K562 (cell line): ENCODE data around the gene HSF5. TPM values are rescaled to one million over a fixed set of nuclear protein-coding genes. Genes with fewer than 3 reads are reported as not detected.

Source experiments
- ATAC-seq: fragments of 200-7000 bp; cut with Tn5 transposase; 3 replicates; pipeline ENCODE4 v1.9.1; 2020; ENCODE audit warnings: moderate library complexity
- Bru-seq: library from RNA; stranded (reverse); fragments of 400-500 nt; gene quantifications from one replicate; lab custom pipeline; 2021; lab: Mats Ljungman, UMichigan
- BruChase-seq, 2 experiments: library from RNA; stranded (reverse); fragments of 400-500 nt; gene quantifications; one replicate each; lab custom pipeline; 2021; lab: Mats Ljungman, UMichigan
- BruUV-seq: library from RNA; stranded (reverse); fragments of 400-500 nt; replicated peaks from 2 replicates; lab custom pipeline; 2021; lab: Mats Ljungman, UMichigan
- CTCF ChIA-PET: fragments of 300-600 bp; formaldehyde crosslinking; extraction: SDS; loops from one replicate; lab custom pipeline; 2021; ENCODE audit warnings: low intra/inter-chr PET ratio; lab: Yijun Ruan, JAX
- POLR2A ChIA-PET: fragments of 300-600, 350-650 bp; sonication (Branson Sonifier 250); formaldehyde crosslinking; extraction: SDS; loops from one replicate; lab custom pipeline; 2021; ENCODE audit warnings: antibody characterized with exemption, inconsistent platforms; lab: Yijun Ruan, JAX
- DNase-seq, 4 experiments: peaks; one replicate each; pipeline versions ENCODE4 v3.0.0 to v3.0.0-alpha.2; 2011 to 2018; ENCODE audit warnings: low spot score in 3 of 4, mixed read lengths in 3 of 4; ENCODE audit errors: extremely low read depth in 1 of 4
- FAIRE-seq: peaks from 2 replicates; lab custom pipeline; 2011; peaks lifted over from hg19 to GRCh38; lab: Jason Lieb, UNC
- H2AFZ ChIP-seq: 2 replicates; pipeline ENCODE4 v1.6.0; 2011; ENCODE audit warnings: low read depth, low read length, control low read depth, inconsistent platforms
- H3K27ac ChIP-seq: fragments of 200-600 bp; 3 replicates; pipeline ENCODE4 v1.8.0; 2011; ENCODE audit warnings: low read depth, mild to moderate bottlenecking, control low read depth, inconsistent platforms, low read length, moderate library complexity, mixed read lengths; ENCODE audit errors: extremely low read depth
- H3K27me3 ChIP-seq, 2 experiments: fragments of 300-600 bp in 1 of 2; 2 replicates in 1 of 2; 3 replicates in 1 of 2; pipeline versions ENCODE4 v1.6.0 to v1.8.0; 2011; ENCODE audit warnings: inconsistent platforms in 2 of 2, low read length in 2 of 2, mild to moderate bottlenecking in 1 of 2, mixed read lengths in 1 of 2, moderate library complexity in 1 of 2; ENCODE audit not compliant: control insufficient read depth in 2 of 2, insufficient read depth in 2 of 2
- H3K36me3 ChIP-seq: fragments of 300-600 bp; 3 replicates; pipeline ENCODE4 v1.8.0; 2011; ENCODE audit warnings: mild to moderate bottlenecking, low read length, inconsistent platforms; ENCODE audit not compliant: control insufficient read depth, insufficient read depth
- H3K4me1 ChIP-seq, 2 experiments: fragments of 200-600 bp in 1 of 2; replicated peaks in 1 of 2; 2 replicates in 1 of 2; 3 replicates in 1 of 2; pipeline versions ENCODE4 v1.5.1 to v1.8.0; 2011; ENCODE audit warnings: inconsistent platforms in 2 of 2, low read length in 2 of 2, mild to moderate bottlenecking in 1 of 2, mixed read lengths in 1 of 2, moderate library complexity in 1 of 2; ENCODE audit not compliant: control insufficient read depth in 2 of 2, insufficient read depth in 2 of 2
- H3K4me2 ChIP-seq: 2 replicates; pipeline ENCODE4 v1.6.1; 2011; ENCODE audit warnings: low read length, control low read depth, inconsistent platforms, mixed read lengths; ENCODE audit not compliant: insufficient read depth
- H3K4me3 ChIP-seq: fragments of 200-600 bp; sonication (generic), shearing (Covaris generic); 2 replicates; pipeline ENCODE4 v1.5.1; 2016; ENCODE audit warnings: control low read depth, inconsistent platforms
- H3K79me2 ChIP-seq: fragments of 200-600 bp; 3 replicates; pipeline ENCODE4 v1.8.0; 2011; ENCODE audit warnings: low read length, inconsistent platforms; ENCODE audit not compliant: control insufficient read depth, insufficient read depth
- H3K9ac ChIP-seq, 2 experiments: 2 replicates each; pipeline versions ENCODE4 v1.6.0 to v1.6.1; 2011; ENCODE audit warnings: low read depth in 2 of 2, low read length in 2 of 2, control low read depth in 1 of 2, inconsistent platforms in 1 of 2, mild to moderate bottlenecking in 1 of 2, mixed read lengths in 1 of 2; ENCODE audit not compliant: insufficient read depth in 1 of 2
- H3K9me1 ChIP-seq: one replicate; pipeline ENCODE4 v1.6.0; 2011; ENCODE audit warnings: inconsistent platforms, mild to moderate bottlenecking, low read length, moderate library complexity; ENCODE audit not compliant: control insufficient read depth, insufficient read depth
- H3K9me3 ChIP-seq: replicated peaks from 2 replicates; pipeline ENCODE4 v1.5.1; 2011; ENCODE audit warnings: low read depth, low read length, inconsistent platforms; ENCODE audit not compliant: control insufficient read depth, insufficient read depth
- H4K20me1 ChIP-seq: replicated peaks from 2 replicates; pipeline ENCODE4 v1.6.1; 2011; ENCODE audit warnings: low read length, inconsistent platforms, mixed read lengths; ENCODE audit not compliant: control insufficient read depth, insufficient read depth
- HNRNPL ChIP-seq: fragments of 200-400 bp; formaldehyde crosslinking; IDR thresholded peaks from 2 replicates; pipeline ENCODE4 v1.6.1; 2017; ENCODE audit warnings: low read depth, mild to moderate bottlenecking, low read length
- NFXL1 ChIP-seq: fragments of 450-650 bp; formaldehyde crosslinking; IDR thresholded peaks from 2 replicates; pipeline ENCODE4 v1.4.0; 2021; ENCODE audit warnings: mild to moderate bottlenecking
- TCF3 ChIP-seq: sonication (generic); formaldehyde crosslinking; IDR thresholded peaks from 2 replicates; pipeline ENCODE4 v1.4.0; 2020; ENCODE audit warnings: mild to moderate bottlenecking, missing genetic modification reagents
- WGBS: fragments of 100-300 bp; shearing (Covaris generic); methylation state at CpG from one replicate; pipeline ENCODE4 v1.1.6; 2016; ENCODE audit warnings: low coverage, mixed read lengths; ENCODE audit not compliant: insufficient coverage; ENCODE audit errors: missing lambda C conversion rate; 5-methylcytosine and 5-hydroxymethylcytosine counted together
- in situ Hi-C: fragments of 300-500 bp; cut with MboI; formaldehyde crosslinking; loops from 4 replicates; pipeline ENCODE4 v1.15.0; 2018; ENCODE audit warnings: inconsistent platforms, mixed read lengths
- intact Hi-C: fragments of 100-400 bp; cut with micrococcal nuclease; formaldehyde crosslinking; loops from 2 replicates; pipeline ENCODE4 v1.14.2; 2022
- long read RNA-seq, 3 experiments: library from polyadenylated mRNA in 2 of 3; library from RNA in 1 of 3; unstranded in 2 of 3; stranded (forward) in 1 of 3; transcript quantifications; one replicate each; pipeline ENCODE4 v2.0.0, GENCODE V29; 2019 to 2022
- polyA minus RNA-seq, 3 experiments: library from RNA; depleted of rRNA, polyadenylated mRNA; stranded (reverse); fragments of >200 nt; gene quantifications; 2 replicates each; pipeline ENCODE4 v1.2.3, GENCODE V29; 2011
- polyA plus RNA-seq, 8 experiments: library from polyadenylated mRNA; depleted of rRNA in 4 of 8; stranded (reverse) in 5 of 8; unstranded in 3 of 8; fragments of >200 nt; fragmentation: Nextera tagmentation in 2 of 8; fragmentation: Illumina TruSeq in 1 of 8; extraction: Ambion mirVana in 2 of 8; extraction: Trizol in 1 of 8; gene quantifications; 2 replicates each; pipeline versions ENCODE4 v1.2.1 to v1.2.3, GENCODE V29; 2011 to 2014; ENCODE audit warnings: inconsistent platforms in 1 of 8, missing spikeins in 1 of 8
- total RNA-seq, 7 experiments: library from RNA; depleted of rRNA in 6 of 7; stranded (reverse); fragments of >200 nt in 6 of 7; fragmentation: Illumina TruSeq in 2 of 7; extraction: Trizol in 2 of 7; gene quantifications; 2 replicates each; pipeline versions ENCODE4 v1.2.1 to v1.2.3, GENCODE V29; 2011 to 2021; ENCODE audit warnings: low replicate concordance in 1 of 7
- TF ChIP-seq, protein P1 (sequence below), 2 experiments: fragments of 450-650 bp; conservative IDR thresholded peaks; 2 replicates each; pipeline ENCODE4 v1.6.1; 2017; ENCODE audit warnings: mild to moderate bottlenecking in 2 of 2, moderate library complexity in 2 of 2
- TF ChIP-seq, protein P2 (sequence below): sonication (generic); formaldehyde crosslinking; IDR thresholded peaks from 2 replicates; pipeline ENCODE4 v1.8.1; 2023; ENCODE audit warnings: mild to moderate bottlenecking, missing genetic modification reagents
- TF ChIP-seq, protein P3 (sequence below): IDR thresholded peaks from 2 replicates; pipeline ENCODE4 v1.6.1; 2014; ENCODE audit warnings: antibody characterized with exemption
- TF ChIP-seq, protein P4 (sequence below): fragments of 250-450 bp; sonication (Bioruptor Pico); IDR thresholded peaks from 2 replicates; pipeline ENCODE4 v1.8.0; 2022; ENCODE audit warnings: inconsistent platforms, mild to moderate bottlenecking, moderate library complexity, borderline replicate concordance

The HSF5 gene, protein sequence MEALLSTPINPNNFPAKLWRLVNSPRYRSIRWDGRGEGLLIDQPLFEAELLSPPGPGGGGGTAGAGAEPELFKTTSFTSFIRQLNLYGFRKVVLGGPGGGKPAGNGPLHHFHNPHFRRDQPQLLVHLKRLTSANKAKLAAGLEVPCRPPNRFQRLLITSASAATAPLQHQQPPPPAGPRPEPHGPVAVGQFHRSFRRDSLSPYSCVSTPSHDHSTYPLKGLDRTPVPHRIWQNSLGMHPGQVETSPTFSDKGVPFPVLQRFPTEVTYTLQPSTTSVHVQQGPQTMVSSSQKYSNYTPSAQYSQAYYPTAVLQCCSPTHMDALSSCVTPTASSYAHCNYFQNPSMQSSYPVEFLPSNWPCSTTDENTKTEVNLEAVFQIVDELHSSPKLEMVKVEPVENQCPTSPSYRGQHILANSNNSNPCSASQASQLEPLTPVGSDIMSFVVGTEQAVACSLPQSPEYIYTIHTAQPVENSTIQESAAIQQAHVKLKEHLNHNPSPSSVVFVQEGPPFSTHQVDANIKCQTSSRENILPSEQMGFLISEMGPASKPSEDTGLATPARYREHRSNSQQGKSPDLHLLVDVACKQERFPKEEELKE
- 0.07 TPM in 1 of 2 replicates, not detected in the other for total RNA-seq (2011; cell fraction: chromatin; rRNA removed; ENCODE audit: low replicate concordance)
- under 0.01 and 0.13 TPM in 2 replicates for total RNA-seq (2011; cell fraction: nucleolus; rRNA removed)
- total RNA-seq (2011; cell fraction: nucleoplasm; rRNA removed): 0.15 TPM in 1 of 2 replicates, not detected in the other
- not detected in 2 replicates for total RNA-seq (2014; rRNA removed)
- not detected in 2 replicates for total RNA-seq (2014; rRNA removed; fragmentation: Illumina TruSeq; extraction: Trizol)
- not detected in 2 replicates for total RNA-seq (2015; rRNA removed; fragmentation: Illumina TruSeq; extraction: Trizol)
- not detected in 2 replicates for total RNA-seq (2021)
- not detected in 2 replicates for polyA plus RNA-seq (2011; rRNA removed)
- polyA plus RNA-seq (2011; cell fraction: cytosol; rRNA removed): not detected in 2 replicates
- polyA plus RNA-seq (2011; cell fraction: nucleus; rRNA removed): not detected in 2 replicates
- polyA plus RNA-seq (2012): not detected in 2 replicates
- polyA plus RNA-seq (2014; fragmentation: Illumina TruSeq; extraction: Trizol): not detected in 2 replicates
- polyA plus RNA-seq (2014; fragmentation: Nextera tagmentation; extraction: Ambion mirVana): not detected
- 0.04 TPM in 1 of 2 replicates, not detected in the other for polyA plus RNA-seq (2014; rRNA removed)
- not detected in 2 replicates for polyA minus RNA-seq (2011; rRNA and poly(A)+ RNA removed)
- polyA minus RNA-seq (2011; cell fraction: cytosol; rRNA and poly(A)+ RNA removed): not detected in 2 replicates
- polyA minus RNA-seq (2011; cell fraction: nucleus; rRNA and poly(A)+ RNA removed): not detected in 2 replicates
- percentile 22 among the genes with signal in this experiment for Bru-seq, nascent RNA
- percentile 22 among the genes with signal in this experiment for BruChase-seq, experiment 1, labeled RNA remaining after a 2-hour chase
- percentile 23 among the genes with signal in this experiment for BruChase-seq, experiment 2, labeled RNA remaining after a 6-hour chase
- long read RNA-seq, experiment 1: 0 reads
- long read RNA-seq, experiment 2: 0 reads
- long read RNA-seq, experiment 3: 0 reads

DNA sequence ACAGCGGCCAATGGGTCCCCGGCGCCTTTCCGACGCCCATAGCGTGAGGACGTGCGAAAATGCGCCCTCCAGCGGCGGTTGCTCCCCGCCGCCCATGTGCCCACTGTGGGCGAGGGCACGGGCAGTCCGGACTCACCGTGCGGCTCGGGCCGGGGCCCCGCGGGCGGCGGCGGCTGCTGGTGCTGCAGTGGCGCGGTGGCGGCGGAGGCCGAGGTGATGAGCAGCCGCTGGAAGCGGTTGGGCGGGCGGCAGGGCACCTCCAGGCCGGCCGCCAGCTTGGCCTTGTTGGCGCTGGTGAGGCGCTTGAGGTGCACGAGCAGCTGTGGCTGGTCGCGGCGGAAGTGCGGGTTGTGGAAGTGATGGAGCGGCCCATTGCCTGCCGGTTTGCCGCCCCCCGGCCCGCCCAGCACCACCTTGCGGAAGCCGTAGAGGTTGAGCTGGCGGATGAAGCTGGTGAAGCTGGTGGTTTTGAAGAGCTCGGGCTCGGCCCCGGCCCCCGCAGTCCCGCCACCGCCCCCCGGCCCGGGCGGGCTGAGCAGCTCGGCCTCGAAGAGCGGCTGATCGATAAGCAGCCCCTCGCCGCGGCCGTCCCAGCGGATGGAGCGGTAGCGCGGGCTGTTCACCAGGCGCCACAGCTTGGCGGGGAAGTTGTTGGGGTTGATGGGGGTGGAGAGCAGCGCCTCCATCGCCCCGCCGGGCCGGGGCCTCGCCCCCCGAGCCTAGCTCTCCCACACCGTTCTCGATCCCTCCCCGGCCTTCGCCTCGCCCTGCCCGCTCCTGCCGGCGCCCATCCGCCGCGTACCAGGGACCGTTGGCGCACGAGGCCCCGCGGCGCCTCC is at the start of gene HSF5:
Gene HSF5, minus strand, starts transcription at position 820 of the 839 bp plus-strand sequence. Its CDS starts 134 bp downstream, at position 686.
- FAIRE-seq (no peak), ATAC-seq (no peak), DNase-seq (no peak)
- Histone ChIP-seq H3K9me1 (no peaks in the 10 kb centered on the region), H3K9me3 (no peaks in the 10 kb centered on the region), H3K9ac (no peak within 1 kb of the TSS), H4K20me1 (peaks cover 1% of the 10 kb centered on the region; the same call in 1 of the 2 replicates), H3K4me3 (no peak within 1 kb of the TSS), H3K4me2 (no peak within 1 kb of the TSS), H3K4me1 (peaks cover 4 to 8% of the 10 kb centered on the region in 2 experiments; a peak in 3 of 5 replicates), H3K36me3 (peaks cover 41% of the 10 kb centered on the region), H3K27me3 (no peaks in the 10 kb centered on the region), H2AFZ (no peak within 1 kb of the TSS), H3K79me2 (no peaks in the 10 kb centered on the region), H3K27ac (no peak within 1 kb of the TSS)
- ChIA-PET POLR2A (no interaction called here), CTCF (no interaction called here)
- in situ Hi-C loops: no loop called here
- intact Hi-C loops: no loop called here
- no TSS peak for BruUV-seq
- 97% methylated on average over 30 of the region's 98 CpGs for WGBS
- 0 out of 2 replicates have a peak, but pooled peaks have one; percentile 23 for TF ChIP-seq HNRNPL
- TF ChIP-seq, protein P1, sequence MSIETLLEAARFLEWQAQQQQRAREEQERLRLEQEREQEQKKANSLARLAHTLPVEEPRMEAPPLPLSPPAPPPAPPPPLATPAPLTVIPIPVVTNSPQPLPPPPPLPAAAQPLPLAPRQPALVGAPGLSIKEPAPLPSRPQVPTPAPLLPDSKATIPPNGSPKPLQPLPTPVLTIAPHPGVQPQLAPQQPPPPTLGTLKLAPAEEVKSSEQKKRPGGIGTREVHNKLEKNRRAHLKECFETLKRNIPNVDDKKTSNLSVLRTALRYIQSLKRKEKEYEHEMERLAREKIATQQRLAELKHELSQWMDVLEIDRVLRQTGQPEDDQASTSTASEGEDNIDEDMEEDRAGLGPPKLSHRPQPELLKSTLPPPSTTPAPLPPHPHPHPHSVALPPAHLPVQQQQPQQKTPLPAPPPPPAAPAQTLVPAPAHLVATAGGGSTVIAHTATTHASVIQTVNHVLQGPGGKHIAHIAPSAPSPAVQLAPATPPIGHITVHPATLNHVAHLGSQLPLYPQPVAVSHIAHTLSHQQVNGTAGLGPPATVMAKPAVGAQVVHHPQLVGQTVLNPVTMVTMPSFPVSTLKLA (conservative IDR thresholded peaks at IDR 0.05): no peak
- no peak for TF ChIP-seq TCF3
- TF ChIP-seq NFXL1: no peak
- TF ChIP-seq, protein P2, sequence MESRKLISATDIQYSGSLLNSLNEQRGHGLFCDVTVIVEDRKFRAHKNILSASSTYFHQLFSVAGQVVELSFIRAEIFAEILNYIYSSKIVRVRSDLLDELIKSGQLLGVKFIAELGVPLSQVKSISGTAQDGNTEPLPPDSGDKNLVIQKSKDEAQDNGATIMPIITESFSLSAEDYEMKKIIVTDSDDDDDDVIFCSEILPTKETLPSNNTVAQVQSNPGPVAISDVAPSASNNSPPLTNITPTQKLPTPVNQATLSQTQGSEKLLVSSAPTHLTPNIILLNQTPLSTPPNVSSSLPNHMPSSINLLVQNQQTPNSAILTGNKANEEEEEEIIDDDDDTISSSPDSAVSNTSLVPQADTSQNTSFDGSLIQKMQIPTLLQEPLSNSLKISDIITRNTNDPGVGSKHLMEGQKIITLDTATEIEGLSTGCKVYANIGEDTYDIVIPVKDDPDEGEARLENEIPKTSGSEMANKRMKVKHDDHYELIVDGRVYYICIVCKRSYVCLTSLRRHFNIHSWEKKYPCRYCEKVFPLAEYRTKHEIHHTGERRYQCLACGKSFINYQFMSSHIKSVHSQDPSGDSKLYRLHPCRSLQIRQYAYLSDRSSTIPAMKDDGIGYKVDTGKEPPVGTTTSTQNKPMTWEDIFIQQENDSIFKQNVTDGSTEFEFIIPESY (CRISPR knock-in tag): peak; percentile 68
- TF ChIP-seq, protein P3, sequence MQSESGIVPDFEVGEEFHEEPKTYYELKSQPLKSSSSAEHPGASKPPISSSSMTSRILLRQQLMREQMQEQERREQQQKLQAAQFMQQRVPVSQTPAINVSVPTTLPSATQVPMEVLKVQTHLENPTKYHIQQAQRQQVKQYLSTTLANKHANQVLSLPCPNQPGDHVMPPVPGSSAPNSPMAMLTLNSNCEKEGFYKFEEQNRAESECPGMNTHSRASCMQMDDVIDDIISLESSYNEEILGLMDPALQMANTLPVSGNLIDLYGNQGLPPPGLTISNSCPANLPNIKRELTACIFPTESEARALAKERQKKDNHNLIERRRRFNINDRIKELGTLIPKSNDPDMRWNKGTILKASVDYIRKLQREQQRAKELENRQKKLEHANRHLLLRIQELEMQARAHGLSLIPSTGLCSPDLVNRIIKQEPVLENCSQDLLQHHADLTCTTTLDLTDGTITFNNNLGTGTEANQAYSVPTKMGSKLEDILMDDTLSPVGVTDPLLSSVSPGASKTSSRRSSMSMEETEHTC: no peak
- TF ChIP-seq, protein P4, sequence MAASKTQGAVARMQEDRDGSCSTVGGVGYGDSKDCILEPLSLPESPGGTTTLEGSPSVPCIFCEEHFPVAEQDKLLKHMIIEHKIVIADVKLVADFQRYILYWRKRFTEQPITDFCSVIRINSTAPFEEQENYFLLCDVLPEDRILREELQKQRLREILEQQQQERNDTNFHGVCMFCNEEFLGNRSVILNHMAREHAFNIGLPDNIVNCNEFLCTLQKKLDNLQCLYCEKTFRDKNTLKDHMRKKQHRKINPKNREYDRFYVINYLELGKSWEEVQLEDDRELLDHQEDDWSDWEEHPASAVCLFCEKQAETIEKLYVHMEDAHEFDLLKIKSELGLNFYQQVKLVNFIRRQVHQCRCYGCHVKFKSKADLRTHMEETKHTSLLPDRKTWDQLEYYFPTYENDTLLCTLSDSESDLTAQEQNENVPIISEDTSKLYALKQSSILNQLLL: no peak
